ENCODE data around the gene KIAA0586.
A peak's percentile ranks its signal among the peaks of the same experiment; 100 is the strongest.
"Not testable (repeated sequence)": the region's sequence is repeated elsewhere in the genome, so short reads cannot be mapped to it uniquely, and the experiment has no call there.

KIAA0586 gene

DNA sequence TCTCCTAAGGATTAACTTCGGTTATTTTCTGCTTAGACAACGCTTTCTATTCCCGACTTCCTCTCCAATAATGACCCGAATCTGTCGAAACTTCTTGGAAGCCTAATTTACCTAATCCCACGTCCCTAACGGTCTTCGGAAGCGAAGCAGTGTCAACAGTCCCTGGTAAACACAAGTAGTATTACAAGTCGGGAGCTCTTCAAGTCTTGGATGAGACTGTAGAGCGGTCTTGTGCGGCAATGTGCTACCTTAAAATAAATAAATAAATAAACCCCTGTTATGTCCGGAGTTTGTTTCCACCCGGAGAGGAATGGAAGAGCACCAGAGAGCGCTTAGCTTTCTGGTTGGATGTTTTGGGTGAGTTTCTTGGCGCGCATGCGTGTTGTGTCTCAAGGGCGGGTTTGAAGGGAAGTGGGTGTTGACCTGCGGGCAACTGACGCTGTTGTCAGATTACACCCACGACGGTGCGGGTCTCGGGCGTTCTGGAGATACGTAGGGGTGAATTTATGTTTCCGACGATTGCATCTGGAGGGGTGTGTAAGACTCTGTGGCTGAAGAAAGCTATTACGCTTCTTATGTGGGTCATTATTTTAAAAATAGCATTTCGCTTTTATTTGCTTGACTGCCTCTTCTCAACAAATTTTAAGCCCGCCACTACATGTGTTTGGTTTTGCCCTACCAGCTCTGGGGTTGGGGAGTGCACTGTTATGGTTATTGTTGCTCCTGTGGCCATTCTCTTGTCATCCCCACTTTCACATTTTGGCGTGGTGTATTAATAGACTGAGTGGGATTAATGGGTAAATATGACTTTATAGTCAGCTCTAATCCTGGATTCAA lies at the start of gene KIAA0586, which contains the start of gene TIMM9:
Gene KIAA0586 (plus strand): TSS at position 439 of the 837 bp plus-strand sequence. CDS start 546 bp downstream, outside the sequence.
Gene TIMM9 (minus strand): TSS at position 251 of the 837 bp plus-strand sequence. CDS start 15,586 bp downstream, outside the sequence.
- peak; percentile 83 to 93 for DNase-seq (ENCODE audit: low read depth in 2 of 2)

DNA sequence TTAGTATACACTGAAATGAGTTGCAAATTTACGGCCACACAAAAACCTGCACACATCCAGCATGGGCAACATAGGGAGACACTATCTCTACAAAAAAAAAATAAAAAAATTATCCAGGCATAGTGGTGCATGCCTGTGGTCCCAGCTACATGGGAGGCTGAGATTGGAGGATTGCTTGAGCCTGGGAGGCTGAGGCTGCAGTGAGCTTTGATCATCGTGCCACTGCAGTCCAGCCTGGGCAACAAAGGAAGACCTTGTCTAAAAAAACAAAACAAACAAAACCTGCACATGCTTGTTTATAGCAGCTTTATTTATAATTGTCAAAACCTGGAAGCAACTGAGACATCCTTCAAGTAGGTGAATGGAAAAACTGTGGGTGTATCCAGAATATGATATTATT lies 36.7 kb upstream of the KIAA0586 start:
- no peak for DNase-seq (ENCODE audit: low read depth in 2 of 2)

DNA sequence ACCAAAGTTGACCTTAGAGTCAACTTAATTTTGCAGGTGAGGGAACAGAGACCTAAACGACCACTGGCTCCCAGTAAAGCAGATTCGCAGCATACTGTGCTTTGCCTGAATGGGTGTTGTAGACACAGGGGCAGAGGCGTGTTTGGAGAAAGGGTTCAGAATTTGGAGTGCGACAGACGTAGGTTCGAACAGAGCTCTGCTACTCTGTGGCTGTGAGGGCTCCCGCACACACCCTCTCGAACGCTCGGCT lies 32.0 kb upstream of the KIAA0586 start:
- no peak for DNase-seq (ENCODE audit: low read depth in 2 of 2)

DNA sequence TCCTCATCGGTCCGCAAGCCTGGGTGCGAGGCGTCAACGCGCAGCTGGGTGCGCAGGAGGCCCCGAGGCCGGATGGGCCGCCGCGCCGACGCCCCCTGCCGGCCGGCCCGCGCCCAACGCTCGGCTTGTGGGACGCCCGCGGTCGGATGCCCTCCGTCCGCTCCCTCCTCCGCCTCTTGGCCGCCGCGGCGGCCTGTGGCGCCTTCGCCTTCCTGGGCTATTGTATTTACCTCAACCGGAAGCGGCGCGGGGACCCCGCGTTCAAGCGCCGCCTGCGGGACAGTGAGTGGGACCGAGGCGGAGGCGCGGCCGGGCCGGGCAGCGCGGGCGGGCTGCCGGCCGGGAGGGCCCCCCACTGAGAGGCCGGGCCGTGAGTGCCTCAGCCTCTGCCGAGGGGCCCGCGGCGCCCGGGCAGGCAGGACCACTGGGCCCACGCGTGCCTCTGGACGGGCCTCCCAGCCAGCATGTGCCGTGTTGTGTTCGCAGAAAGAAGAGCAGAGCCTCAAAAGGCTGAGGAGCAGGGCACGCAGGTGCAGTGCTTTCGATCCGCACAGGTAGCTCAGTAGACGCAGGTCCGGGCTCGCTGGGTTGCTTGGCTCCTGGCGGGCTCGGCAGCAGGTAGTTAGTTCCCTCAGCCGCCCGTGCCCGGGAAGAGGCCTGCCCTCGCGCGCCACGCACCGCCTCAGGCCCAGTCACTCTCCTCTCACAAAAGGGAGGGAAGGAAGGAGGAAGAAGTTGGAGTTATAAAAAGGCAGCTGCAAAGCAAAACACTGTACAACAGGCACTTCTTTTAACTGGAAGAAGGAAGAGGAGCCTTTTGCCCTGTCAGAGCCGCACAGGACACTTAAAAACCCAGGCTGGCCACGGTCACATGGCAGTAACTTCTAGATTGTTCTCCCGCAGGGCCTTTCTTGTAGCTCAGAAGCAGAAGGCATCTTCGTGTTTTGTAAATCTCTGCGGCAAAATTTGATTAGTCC lies 31.4 kb upstream of the KIAA0586 start, which contains the start of gene TOMM20L:
Gene TOMM20L (plus strand): TSS at position 119 of the 977 bp plus-strand sequence. CDS start 28 bp downstream, at position 147.
- peak; percentile 38 to 56 for DNase-seq (ENCODE audit: low read depth in 2 of 2)

DNA sequence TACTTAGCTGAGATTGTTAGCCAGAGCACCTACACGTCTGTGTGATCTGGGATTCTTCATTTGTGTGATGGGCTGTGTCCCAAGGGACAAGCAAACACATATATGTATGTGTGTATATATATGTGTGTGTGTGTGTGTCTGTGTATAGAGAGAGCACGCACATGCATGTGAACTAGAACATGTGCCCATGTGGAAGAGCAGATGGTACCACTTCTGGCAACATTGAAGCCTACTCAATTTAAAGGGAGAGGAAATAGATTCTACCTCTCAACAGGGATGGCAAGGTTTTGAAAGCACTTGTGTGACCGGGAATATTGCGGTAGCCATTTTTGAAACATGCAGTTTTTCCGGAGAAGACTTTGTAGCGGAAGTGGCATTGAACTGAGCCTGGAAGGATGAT lies 30.4 kb upstream of the KIAA0586 start:
- DNase-seq (ENCODE audit: low read depth in 2 of 2), result no peak

DNA sequence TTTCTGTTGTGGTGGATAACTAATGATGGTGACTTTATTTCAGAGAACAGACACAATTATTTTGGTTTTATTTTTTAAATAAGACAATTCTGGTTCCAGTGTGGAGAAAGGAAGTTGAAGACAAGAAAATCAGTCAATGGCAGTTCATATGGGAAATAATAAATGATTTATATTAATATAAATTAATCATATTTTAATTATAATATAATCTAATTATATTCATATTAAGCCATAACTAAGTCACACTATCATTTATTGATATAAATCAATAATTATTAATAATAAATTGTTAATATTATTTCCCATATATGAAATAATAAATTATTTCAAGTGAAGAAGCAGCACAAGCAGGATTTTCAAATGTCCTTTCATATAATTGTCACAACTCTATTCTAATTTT lies 29.0 kb upstream of the KIAA0586 start:
- DNase-seq (ENCODE audit: low read depth in 2 of 2), result no peak

DNA sequence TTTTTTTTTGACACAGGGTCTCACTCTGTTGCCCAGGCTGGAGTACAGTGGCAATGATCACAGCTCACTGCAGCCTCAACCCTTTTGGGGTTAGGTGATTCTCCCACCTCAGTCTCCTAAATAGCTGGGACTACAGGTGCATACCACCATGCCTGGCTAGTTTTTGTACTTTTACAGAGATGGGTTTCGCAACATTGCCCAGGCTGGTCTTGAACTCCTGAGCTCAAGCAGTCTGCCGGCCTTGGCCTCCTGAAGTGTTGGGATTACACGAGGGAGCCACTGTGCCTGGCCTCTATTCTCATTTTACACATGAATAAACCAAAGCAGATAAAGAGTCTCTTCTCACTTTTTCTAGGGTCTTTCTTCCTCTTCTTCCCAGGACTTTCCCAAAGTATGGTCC lies 28.6 kb upstream of the KIAA0586 start:
- no peak for DNase-seq (ENCODE audit: low read depth in 2 of 2)

DNA sequence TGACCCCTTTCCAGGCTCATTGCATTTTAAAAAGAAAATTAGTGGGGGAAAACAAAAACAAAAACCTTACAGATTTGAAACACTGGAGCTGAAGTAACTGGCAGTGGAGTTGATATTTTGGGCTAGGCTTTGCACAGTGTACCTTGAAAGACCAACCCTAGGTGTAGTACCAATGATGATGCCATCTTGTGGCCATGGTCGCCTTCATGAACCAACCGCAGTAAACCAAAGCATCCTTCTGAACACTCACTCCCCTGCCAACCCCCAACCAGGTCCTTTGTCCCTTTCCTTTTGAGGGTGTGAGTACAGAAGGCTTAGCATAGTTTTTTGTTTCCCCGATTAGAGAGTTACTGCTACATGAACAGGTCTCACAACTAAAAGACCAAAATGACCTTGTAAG lies 25.9 kb upstream of the KIAA0586 start:
- no peak for DNase-seq (ENCODE audit: low read depth in 2 of 2)

DNA sequence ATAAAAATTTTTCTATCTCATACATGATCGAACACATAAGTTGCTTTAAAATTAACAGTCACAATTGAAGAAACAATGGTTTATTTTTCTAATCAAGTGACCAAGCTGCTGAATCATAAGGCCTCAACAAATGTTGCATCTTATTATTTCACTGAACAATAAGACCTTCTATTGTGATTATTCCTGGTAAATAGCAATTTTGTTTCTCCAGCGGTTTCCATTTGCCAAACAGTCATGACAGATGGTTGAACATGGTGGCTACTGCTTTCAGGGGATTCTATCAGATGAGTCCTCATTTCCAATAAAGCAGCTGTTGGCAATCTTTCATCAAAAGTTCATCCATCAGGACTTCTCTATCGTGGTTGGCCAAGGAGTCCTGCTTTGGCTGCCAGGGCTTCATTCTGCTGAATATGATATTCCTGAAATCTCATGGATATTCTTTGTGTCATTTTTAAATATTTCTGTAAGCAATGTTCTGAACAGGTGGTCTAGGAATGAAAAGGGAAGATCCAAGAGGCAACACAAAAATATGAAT lies 18.8 kb upstream of the KIAA0586 start:
- DNase-seq (ENCODE audit: low read depth in 2 of 2), result no peak

DNA sequence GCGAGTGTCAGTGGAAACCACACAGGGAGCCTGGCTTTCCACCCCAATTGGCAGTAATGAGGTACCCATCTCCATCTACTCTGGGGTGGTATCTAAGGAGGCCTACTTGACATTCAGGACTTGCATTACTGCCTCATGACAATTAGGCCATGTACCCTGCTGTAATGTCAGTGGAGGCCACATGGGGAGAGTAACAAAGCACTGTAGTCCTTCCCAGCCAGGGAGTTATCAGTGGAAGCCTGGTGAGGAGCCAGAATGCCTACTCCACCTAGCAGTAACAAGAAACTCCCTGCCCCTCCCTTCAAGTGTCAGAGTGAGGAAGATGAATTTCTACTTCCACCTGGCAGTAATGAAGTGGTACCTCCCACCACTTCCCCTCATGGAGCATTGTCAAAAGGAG lies 12.7 kb upstream of the KIAA0586 start:
- no peak for DNase-seq (ENCODE audit: low read depth in 2 of 2)

DNA sequence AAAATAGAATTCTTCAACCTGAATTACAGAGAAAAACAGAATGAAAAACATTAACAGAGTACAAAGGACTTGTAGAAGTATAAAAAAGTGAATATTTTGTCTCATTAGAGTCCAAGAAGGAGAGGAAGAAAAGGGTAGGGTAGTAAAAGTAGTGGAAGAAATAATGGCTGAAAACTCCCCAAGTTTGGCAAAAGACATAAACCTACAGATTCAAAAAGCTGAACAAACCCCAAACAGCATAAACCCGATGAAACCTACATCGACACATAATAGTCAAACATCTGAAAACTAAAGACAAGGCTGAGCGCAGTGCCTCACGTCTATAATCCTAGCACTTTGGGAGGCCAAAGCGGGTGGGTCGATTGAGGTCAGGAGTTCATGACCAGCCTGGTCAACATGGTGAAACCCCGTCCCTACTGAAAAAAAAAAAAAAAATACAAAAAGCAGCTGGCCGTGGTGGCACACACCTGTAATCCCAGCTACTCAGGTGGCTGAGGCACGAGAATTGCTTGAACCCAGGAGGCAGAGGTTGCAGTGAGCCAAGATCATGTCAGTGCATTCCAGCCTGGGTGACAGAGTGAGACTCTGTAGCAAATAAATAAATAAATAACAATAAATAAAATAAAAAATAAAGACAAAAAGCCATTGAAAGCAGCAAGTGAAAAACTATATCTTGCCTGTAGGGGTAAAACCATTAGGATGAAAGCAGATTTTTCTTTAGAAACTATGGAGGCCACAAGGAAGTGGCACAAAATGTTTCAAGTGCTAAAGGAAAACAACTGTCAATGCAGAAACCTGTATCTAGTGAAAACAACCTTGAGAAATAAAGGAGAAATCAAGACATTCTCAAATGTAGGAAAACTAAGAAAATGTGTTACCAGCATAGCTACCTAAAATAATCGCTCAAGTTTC lies 11.6 kb upstream of the KIAA0586 start:
- DNase-seq (ENCODE audit: low read depth in 2 of 2), result no peak

DNA sequence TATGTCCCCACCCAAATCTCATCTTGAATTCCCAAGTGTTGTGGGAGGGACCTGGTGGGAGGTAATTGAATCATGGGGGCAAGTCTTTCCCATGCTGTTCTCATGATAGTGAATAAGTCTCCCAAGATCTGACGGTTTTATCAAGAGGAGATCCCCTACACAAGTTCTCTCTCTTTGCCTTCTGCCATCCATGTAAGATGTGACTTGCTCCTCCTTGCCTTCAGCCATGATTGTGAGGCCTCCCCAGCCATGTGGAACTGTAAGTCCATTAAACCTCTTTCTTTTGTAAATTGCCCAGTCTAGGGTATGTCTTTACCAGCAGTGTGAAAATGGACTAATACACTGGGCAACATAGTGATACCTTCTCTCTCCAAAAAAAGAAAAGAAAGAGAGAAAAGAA lies 10.6 kb upstream of the KIAA0586 start:
- DNase-seq (ENCODE audit: low read depth in 2 of 2), result not testable (repeated sequence)

DNA sequence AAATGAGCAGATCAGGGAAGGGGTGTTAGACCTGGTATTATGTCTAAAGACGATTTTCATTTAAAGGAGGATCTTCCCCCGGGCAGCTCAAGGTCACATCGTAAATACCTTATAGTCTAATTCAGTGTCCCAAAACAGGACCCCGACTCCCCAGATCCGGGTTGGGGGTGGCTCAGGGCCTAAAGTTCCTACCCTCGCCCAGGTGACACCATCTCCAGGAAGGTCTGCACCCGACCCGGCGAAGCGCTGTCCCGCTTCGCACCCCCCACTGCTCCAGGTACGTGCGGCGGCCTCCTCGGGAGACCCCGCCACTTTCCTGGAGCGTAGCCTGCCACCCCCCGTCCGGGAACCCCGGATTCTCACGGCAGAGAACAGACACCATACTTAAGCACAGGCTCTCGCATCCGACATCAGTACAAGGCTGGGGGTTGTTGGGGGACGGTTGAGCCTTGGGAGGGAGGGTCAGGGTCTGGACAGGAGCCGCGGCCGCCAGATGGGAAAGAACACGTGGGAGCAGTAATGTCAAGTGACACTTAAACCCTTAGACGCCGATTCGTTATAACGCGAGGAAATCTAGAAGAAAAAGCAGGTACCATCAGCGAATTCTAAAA lies 744 bp upstream of the KIAA0586 start:
- peak; percentile 12 to 25 for DNase-seq (ENCODE audit: low read depth in 2 of 2)

DNA sequence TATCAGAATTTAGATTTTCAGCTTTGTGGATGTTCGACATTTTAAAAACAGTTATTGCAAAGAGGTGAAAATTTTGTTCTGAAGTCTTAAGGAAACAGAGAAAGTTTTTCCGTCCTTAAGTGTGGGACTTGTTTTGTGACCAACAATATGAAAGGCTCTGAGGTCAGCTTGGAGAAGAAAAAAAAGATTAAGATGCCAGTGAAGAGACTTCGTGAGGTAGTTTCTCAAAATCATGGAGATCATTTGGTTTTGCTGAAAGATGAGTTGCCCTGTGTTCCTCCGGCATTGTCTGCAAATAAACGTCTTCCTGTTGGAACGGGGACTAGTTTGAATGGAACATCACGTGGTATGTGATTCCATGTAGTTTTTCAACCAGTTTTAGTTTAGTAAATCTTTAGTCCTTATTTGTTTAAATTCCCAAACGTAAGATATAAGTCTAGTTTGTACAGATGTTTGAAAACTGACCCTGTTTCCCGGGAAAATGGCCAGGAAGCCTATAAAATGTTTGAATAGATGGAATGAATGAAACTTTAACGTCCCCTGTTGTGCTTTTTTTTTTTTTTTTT lies 682 bp downstream of the KIAA0586 start:
- DNase-seq (ENCODE audit: low read depth in 2 of 2), result no peak

DNA sequence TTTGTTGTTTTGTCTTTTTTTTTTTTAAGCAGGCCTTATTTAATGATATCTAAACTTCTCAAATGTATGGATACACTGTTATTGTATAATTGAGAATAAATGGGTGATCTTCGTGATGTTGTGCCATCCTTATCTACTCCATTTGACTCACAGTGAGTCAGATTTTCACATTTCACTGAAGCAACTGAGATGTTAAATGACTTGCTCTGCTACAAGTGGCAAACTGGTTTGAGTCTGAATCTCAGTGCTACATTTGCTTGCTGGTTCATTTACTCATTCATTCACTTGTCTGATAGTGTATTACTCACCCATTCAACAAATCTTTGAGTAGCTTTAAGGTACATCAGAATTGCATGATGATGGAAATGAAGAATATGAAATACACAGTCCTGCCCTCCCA lies 2.6 kb downstream of the KIAA0586 start:
- DNase-seq (ENCODE audit: low read depth in 2 of 2), result no peak

DNA sequence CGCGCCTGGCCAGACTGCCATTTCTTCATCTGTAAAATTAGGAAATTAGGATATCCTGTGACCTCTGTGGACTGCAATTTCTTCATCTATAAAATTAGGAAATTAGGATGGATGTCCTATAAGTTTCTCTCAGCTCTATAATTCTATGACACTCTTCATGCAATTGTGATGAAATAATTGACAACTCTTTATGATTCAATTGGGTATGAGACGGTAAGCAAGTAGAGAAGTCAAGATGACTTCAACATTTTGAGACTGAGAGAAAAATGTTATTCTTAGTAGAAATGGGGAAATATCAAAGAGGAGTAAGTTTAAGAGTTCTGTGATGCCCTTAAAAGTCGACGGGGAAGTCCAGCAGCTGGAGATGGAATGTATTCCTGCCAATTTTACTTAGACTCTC lies 12.0 kb downstream of the KIAA0586 start:
- no peak for DNase-seq (ENCODE audit: low read depth in 2 of 2)

DNA sequence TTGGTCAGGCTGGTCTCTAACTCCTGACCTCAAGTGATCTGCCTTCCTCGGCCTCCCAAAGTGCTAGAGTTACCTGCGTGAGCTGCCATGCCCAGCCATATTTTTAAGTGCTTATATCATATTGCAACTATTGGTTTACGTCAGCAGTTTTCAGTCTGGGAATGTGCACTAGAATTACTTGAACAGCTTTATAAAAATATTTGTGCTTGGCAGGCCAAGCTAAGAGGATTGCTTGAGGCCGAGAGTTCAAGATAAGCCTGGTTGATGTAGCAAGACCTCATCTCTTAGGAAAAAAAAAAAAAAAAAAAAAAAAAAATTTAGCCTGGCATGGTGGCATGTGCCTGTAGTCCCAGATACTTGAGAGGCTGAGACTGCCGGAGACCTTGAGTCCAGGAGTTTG lies 17.1 kb downstream of the KIAA0586 start:
- DNase-seq (ENCODE audit: low read depth in 2 of 2), result no peak

DNA sequence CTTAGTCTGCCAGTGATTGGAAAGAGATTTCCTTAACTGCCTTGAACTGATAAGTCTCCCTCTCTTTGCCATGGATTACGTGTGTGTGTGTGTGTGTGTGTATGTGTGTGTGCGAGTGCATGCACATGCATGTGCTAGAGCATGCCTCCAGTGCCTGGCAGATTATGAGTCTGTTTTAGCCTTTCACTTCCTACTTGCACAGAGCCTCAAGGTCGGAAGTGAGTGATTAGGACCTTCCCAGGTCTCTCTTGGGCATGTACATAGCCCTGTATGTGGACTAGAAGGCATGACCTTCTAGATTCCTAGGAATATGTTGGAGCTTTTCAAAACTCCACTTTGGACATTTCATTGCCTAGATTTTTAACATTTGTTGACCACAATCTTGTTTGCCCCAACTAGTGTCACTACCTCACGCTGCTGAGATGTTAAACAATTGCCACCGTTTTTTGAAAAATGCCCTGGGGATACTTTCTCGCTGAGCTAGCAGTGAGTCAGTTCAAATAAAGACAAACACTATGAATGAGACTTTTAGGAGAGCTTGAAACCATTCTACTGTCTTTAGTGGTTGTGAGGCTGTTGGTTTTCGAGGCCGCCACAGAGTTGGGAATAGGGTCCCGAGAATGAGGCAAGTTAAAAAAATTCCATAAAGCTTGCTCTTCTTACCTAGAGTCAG lies 28.2 kb downstream of the KIAA0586 start:
- no peak for DNase-seq (ENCODE audit: low read depth in 2 of 2)

DNA sequence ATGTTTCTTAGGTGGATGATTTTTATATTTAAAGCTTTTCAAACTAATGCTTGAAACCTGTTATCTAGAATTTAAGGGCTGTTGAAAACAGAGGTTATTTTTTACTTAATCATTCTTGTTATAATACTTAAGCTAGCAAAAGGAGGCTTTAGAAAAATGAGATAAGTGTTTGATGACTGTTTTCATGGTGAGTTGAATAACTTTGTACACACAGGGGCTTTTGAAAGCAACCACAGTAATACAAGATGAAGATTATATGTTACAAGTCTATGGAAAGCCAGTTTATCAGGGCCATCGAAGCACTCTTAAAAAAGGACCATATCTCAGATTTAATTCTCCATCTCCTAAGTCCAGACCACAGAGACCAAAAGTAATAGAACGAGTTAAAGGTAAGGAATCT lies 33.3 kb downstream of the KIAA0586 start:
- DNase-seq (ENCODE audit: low read depth in 2 of 2), result no peak

DNA sequence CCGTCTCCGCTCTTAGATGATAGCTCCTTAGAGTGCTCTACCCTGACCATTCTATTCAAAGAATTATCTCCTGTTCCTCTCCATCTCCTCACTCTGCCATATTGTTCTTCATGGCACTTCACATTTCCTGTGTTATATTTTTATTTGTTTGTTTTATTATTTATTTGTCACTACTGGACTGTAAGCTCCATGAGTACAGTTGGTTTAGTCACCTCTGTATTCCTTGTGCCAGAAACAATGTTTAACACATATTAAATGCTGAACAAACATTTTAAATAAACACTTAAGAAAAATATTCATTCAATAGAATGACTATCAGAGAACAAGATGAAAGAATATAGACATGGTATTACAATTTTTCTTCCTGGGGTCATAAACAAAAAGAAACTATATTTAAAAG lies 35.6 kb downstream of the KIAA0586 start:
- no peak for DNase-seq (ENCODE audit: low read depth in 2 of 2)
